Hepatocyte (in vitro differentiated cells): Measurements from ENCODE around the gene PROM2.

Experiments
- EZH2 ChIP-seq: fragments of 200-600 bp; sonication (generic); IDR thresholded peaks from 2 replicates; pipeline ENCODE4 v1.6.1; 2016; ENCODE audit warnings: antibody characterized with exemption, mild to moderate bottlenecking, borderline replicate concordance
- EZH2phosphoT487 ChIP-seq: fragments of 200-600 bp; sonication (generic); IDR thresholded peaks from one replicate; pipeline ENCODE4 v1.6.1; 2018; ENCODE audit warnings: antibody characterized with exemption, mild to moderate bottlenecking, low read depth, moderate library complexity; ENCODE audit not compliant: unreplicated experiment, severe bottlenecking
- TF ChIP-seq, protein P1 (sequence below): fragments of 200-600 bp; sonication (generic); IDR thresholded peaks from 2 replicates; pipeline ENCODE4 v1.5.1; 2016; ENCODE audit warnings: antibody characterized with exemption, mild to moderate bottlenecking; ENCODE audit not compliant: poor library complexity

DNA sequence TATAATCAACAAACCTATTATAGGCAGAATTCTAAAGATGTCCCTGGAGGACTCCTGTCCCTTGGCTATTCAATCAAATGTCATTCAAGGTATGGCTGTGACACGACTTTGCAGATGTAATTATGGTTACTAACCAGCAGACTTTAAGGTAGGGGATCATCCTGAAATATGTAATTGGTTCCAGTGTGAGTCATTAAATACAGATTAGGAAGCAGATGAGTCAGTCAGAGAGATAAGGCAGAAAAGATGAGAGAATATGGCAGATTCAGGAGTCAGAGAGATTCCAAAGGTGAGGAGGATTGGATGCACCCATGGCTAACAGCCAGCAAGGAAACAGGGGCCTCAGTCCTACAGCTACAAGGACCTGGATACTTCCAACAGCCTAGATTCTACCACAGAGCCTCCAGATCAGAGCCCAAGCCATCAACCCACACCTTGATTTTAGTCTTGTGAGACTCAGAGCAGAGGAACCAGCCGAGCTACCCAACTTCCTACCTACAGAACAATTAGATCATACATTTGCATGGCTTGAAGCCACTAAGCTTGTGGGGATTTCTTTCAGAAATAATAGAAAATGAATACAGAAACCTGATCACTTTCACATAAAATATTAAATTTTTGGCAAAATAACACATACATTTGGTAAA lies 11.2 kb upstream of the PROM2 start:
- TF ChIP-seq, protein P1, sequence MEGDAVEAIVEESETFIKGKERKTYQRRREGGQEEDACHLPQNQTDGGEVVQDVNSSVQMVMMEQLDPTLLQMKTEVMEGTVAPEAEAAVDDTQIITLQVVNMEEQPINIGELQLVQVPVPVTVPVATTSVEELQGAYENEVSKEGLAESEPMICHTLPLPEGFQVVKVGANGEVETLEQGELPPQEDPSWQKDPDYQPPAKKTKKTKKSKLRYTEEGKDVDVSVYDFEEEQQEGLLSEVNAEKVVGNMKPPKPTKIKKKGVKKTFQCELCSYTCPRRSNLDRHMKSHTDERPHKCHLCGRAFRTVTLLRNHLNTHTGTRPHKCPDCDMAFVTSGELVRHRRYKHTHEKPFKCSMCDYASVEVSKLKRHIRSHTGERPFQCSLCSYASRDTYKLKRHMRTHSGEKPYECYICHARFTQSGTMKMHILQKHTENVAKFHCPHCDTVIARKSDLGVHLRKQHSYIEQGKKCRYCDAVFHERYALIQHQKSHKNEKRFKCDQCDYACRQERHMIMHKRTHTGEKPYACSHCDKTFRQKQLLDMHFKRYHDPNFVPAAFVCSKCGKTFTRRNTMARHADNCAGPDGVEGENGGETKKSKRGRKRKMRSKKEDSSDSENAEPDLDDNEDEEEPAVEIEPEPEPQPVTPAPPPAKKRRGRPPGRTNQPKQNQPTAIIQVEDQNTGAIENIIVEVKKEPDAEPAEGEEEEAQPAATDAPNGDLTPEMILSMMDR, result no peak
- no peak for TF ChIP-seq EZH2phosphoT487
- TF ChIP-seq EZH2, result no peak
